Astrocyte (in vitro differentiated cells and primary cell): Measurements from ENCODE around the gene GATC. TPM values are rescaled to one million over a fixed set of nuclear protein-coding genes. Genes with fewer than 3 reads are reported as not detected.

ENCODE experiments used
- DNase-seq: peaks from one replicate; pipeline ENCODE4 v3.0.0-alpha.2; 2010; ENCODE audit warnings: low read depth
- FAIRE-seq: peaks from 2 replicates; lab custom pipeline; 2011; peaks lifted over from hg19 to GRCh38; lab: Jason Lieb, UNC
- H2AFZ ChIP-seq: 2 replicates; pipeline ENCODE4 v1.6.0; 2012; ENCODE audit warnings: low read depth, low read length, inconsistent platforms
- H3K27ac ChIP-seq: 2 replicates; pipeline ENCODE4 v1.5.1; 2011; ENCODE audit warnings: low read depth, low read length, inconsistent platforms
- H3K27me3 ChIP-seq: 2 replicates; pipeline ENCODE4 v1.6.0; 2011; ENCODE audit warnings: low read length, inconsistent platforms; ENCODE audit not compliant: insufficient read depth
- H3K36me3 ChIP-seq: 2 replicates; pipeline ENCODE4 v1.5.1; 2011; ENCODE audit warnings: low read length, inconsistent platforms; ENCODE audit not compliant: insufficient read depth
- H3K4me1 ChIP-seq: 2 replicates; pipeline ENCODE4 v1.5.1; 2011; ENCODE audit warnings: low read length, inconsistent platforms; ENCODE audit not compliant: insufficient read depth
- H3K4me2 ChIP-seq: 2 replicates; pipeline ENCODE4 v1.6.0; 2012; ENCODE audit warnings: low read length, inconsistent platforms
- H3K4me3 ChIP-seq: 2 replicates; pipeline ENCODE4 v1.5.1; 2011; ENCODE audit warnings: low read depth, mild to moderate bottlenecking, low read length, inconsistent platforms; ENCODE audit not compliant: insufficient read depth
- H3K79me2 ChIP-seq: 2 replicates; pipeline ENCODE4 v1.6.0; 2012; ENCODE audit warnings: mild to moderate bottlenecking, low read length, inconsistent platforms; ENCODE audit not compliant: insufficient read depth
- H3K9ac ChIP-seq: 2 replicates; pipeline ENCODE4 v1.6.0; 2012; ENCODE audit warnings: mild to moderate bottlenecking, low read length, inconsistent platforms
- H3K9me3 ChIP-seq: 2 replicates; pipeline ENCODE4 v1.5.1; 2012; ENCODE audit warnings: low read depth, mild to moderate bottlenecking, low read length, inconsistent platforms; ENCODE audit not compliant: insufficient read depth
- H4K20me1 ChIP-seq: 2 replicates; pipeline ENCODE4 v1.6.0; 2012; ENCODE audit warnings: low read length, inconsistent platforms; ENCODE audit not compliant: insufficient read depth
- H3K27ac Mint-ChIP-seq: one replicate; pipeline ENCODE4 v1.8.0; 2021; ENCODE audit warnings: mild to moderate bottlenecking, mixed read lengths; ENCODE audit not compliant: unreplicated experiment
- H3K27me3 Mint-ChIP-seq: one replicate; pipeline ENCODE4 v1.8.0; 2021; ENCODE audit warnings: low read depth, mixed read lengths; ENCODE audit not compliant: unreplicated experiment
- H3K36me3 Mint-ChIP-seq: one replicate; pipeline ENCODE4 v1.8.0; 2021; ENCODE audit warnings: low read depth, mixed read lengths; ENCODE audit not compliant: unreplicated experiment
- H3K4me1 Mint-ChIP-seq: one replicate; pipeline ENCODE4 v1.8.0; 2021; ENCODE audit warnings: low read depth, mixed read lengths; ENCODE audit not compliant: unreplicated experiment
- H3K4me3 Mint-ChIP-seq: one replicate; pipeline ENCODE4 v1.8.0; 2021; ENCODE audit warnings: mild to moderate bottlenecking, moderate library complexity, mixed read lengths; ENCODE audit not compliant: unreplicated experiment
- H3K9me3 Mint-ChIP-seq: one replicate; pipeline ENCODE4 v1.8.0; 2021; ENCODE audit warnings: mild to moderate bottlenecking, mixed read lengths; ENCODE audit not compliant: unreplicated experiment
- CTCF ChIP-seq: IDR thresholded peaks from 2 replicates; pipeline ENCODE4 v1.5.1; 2011; ENCODE audit warnings: low read depth, mild to moderate bottlenecking, inconsistent platforms, low read length, moderate library complexity; ENCODE audit not compliant: insufficient read depth
- EZH2 ChIP-seq: IDR thresholded peaks from 2 replicates; pipeline ENCODE4 v1.6.1; 2012; ENCODE audit warnings: mild to moderate bottlenecking, low read length, inconsistent platforms; ENCODE audit not compliant: insufficient read depth
- total RNA-seq: library from RNA; stranded (reverse); gene quantifications from 2 replicates; pipeline ENCODE4 v1.2.1, GENCODE V29; 2021

GATC gene
- total RNA-seq, 1 donor from 2014 or later: 28.8 TPM

DNA sequence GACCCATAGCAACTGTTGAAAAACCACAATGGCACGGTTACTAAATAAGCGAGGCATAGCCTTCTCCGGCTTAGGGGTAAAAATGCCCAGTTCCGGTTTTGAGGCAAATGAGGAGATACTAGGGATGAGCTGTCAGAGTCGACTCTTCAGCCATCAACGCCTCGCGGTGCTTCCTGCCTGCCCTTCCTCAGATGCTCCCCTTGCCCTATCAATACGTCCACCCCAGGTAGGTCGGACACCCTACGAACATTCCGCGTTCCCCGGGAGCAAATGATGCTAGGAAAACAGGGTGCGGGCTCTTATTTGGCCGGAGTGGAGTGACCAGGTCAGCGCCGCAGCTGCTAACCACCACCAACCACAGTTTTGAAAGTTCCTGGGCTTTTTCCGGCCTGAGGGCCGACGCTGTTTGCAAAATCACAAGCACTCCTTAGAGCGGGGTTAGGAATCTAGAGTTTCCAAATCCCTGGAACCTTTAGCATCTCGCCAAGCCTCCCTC lies 22.1 kb downstream of the GATC start:
- no peaks in the 10 kb centered on the region for H3K9me3 Mint-ChIP-seq
- peaks cover 9% of the 10 kb centered on the region for H3K36me3 Mint-ChIP-seq
- Histone ChIP-seq H4K20me1 (peaks cover 66% of the 10 kb centered on the region), H3K27ac (peak overlapping the region; percentile 83), H3K79me2 (peaks cover 84% of the 10 kb centered on the region), H3K36me3 (peaks cover 26% of the 10 kb centered on the region), H3K4me2 (peak overlapping the region; percentile 86), H3K27me3 (no peaks in the 10 kb centered on the region), H3K4me3 (peak overlapping the region; percentile 81), H3K9me3 (no peaks in the 10 kb centered on the region), H3K9ac (peak overlapping the region; percentile 90), H2AFZ (no peak overlapping the region), H3K4me1 (peaks cover 9% of the 10 kb centered on the region)
- peaks cover 27% of the 10 kb centered on the region for H3K4me1 Mint-ChIP-seq
- FAIRE-seq (no peak), DNase-seq (peak; percentile 51)
- no peaks in the 10 kb centered on the region for H3K27me3 Mint-ChIP-seq
- peak overlapping the region; percentile 94 for H3K27ac Mint-ChIP-seq
- H3K4me3 Mint-ChIP-seq: peak overlapping the region; percentile 96
- TF ChIP-seq CTCF: no peak
- TF ChIP-seq EZH2: no peak

DNA sequence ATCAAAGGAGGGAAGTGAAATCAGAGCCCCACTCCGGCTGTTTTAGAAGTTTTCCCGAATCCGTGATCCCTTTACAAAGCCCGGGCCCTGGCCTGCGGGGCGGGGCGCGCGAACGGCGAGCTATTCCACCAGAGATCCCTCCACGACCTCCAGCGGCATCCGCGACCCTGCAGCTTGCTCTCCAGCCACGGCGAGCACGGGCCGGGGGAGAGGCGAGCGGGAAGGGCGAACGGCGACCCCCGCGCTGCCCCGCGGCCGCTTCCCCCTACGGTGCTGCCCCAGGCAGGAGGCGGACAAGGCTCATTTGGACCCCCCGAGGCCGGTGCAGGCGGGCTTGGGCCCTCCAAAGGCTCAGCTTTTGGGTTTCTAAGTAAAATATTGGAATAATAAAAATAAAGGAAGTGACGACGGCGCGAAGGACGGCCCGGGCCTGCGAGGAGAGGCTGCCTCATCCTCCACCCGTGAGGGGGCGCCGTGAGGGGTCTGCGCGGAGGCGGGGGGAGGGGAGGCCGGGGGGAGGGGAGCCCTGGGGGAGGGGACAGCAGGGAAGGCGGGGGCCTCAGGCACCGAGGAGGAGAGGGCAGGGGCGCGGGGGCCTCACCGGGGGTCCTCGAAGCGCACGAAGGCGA lies 22.7 kb downstream of the GATC start:
- FAIRE-seq (no peak), DNase-seq (no peak)
- peaks cover 9% of the 10 kb centered on the region for H3K36me3 Mint-ChIP-seq
- Histone ChIP-seq H3K4me3 (peak overlapping the region; percentile 81), H3K4me1 (peaks cover 9% of the 10 kb centered on the region), H4K20me1 (peaks cover 60% of the 10 kb centered on the region), H3K9ac (peak overlapping the region; percentile 90), H3K27me3 (no peaks in the 10 kb centered on the region), H2AFZ (peak overlapping the region; percentile 94), H3K27ac (peak overlapping the region; percentile 83), H3K79me2 (peaks cover 78% of the 10 kb centered on the region), H3K4me2 (peak overlapping the region; percentile 86), H3K36me3 (peaks cover 20% of the 10 kb centered on the region), H3K9me3 (no peaks in the 10 kb centered on the region)
- H3K9me3 Mint-ChIP-seq: no peaks in the 10 kb centered on the region
- H3K27ac Mint-ChIP-seq: peak overlapping the region; percentile 94
- H3K27me3 Mint-ChIP-seq: no peaks in the 10 kb centered on the region
- peaks cover 29% of the 10 kb centered on the region for H3K4me1 Mint-ChIP-seq
- H3K4me3 Mint-ChIP-seq: peak overlapping the region; percentile 96
- no peak for TF ChIP-seq EZH2
- TF ChIP-seq CTCF: no peak
